Muscle layer of duodenum (tissue), 2 donors: Measurements from ENCODE around the gene ABTB2.

Source experiments
- H3K27ac ChIP-seq: one replicate; pipeline ENCODE4 v1.7.0; 2013; ENCODE audit warnings: mild to moderate bottlenecking, low read length
- H3K27me3 ChIP-seq: one replicate; pipeline ENCODE4 v1.7.0; 2013; ENCODE audit warnings: low read depth, mild to moderate bottlenecking, control low read depth, low read length
- H3K36me3 ChIP-seq, 2 donors: one replicate each; pipeline ENCODE4 v1.7.0; 2013; ENCODE audit warnings: low read length in 2 of 2, control low read depth in 1 of 2, mild to moderate bottlenecking in 1 of 2; ENCODE audit not compliant: insufficient read depth in 2 of 2, control insufficient read depth in 1 of 2
- H3K4me1 ChIP-seq, 2 donors: one replicate each; pipeline ENCODE4 v1.7.0; 2013; ENCODE audit warnings: low read length in 2 of 2, mild to moderate bottlenecking in 2 of 2, control low read depth in 1 of 2, moderate library complexity in 1 of 2; ENCODE audit not compliant: insufficient read depth in 2 of 2, control insufficient read depth in 1 of 2
- H3K4me3 ChIP-seq, 2 donors: one replicate each; pipeline ENCODE4 v1.7.0; 2013; ENCODE audit warnings: low read length in 2 of 2, low read depth in 1 of 2, mild to moderate bottlenecking in 1 of 2
- H3K9me3 ChIP-seq, 2 donors: one replicate each; pipeline ENCODE4 v1.7.0; 2013; ENCODE audit warnings: low read length in 2 of 2, control low read depth in 1 of 2, mild to moderate bottlenecking in 1 of 2; ENCODE audit not compliant: control insufficient read depth in 1 of 2
- donor health status: healthy.

ABTB2 gene

GRCh38 chr11:34328632-34328910 is 29.2 kb downstream of the ABTB2 start:
- Histone ChIP-seq H3K27me3 (no peaks in the 10 kb centered on the region), H3K9me3 (no peaks in the 10 kb centered on the region), H3K4me1 (peaks cover 4 to 45% of the 10 kb centered on the region in 2 donors), H3K27ac (no peak overlapping the region), H3K36me3 (no peaks in the 10 kb centered on the region), H3K4me3 (no peak overlapping the region)

DNA sequence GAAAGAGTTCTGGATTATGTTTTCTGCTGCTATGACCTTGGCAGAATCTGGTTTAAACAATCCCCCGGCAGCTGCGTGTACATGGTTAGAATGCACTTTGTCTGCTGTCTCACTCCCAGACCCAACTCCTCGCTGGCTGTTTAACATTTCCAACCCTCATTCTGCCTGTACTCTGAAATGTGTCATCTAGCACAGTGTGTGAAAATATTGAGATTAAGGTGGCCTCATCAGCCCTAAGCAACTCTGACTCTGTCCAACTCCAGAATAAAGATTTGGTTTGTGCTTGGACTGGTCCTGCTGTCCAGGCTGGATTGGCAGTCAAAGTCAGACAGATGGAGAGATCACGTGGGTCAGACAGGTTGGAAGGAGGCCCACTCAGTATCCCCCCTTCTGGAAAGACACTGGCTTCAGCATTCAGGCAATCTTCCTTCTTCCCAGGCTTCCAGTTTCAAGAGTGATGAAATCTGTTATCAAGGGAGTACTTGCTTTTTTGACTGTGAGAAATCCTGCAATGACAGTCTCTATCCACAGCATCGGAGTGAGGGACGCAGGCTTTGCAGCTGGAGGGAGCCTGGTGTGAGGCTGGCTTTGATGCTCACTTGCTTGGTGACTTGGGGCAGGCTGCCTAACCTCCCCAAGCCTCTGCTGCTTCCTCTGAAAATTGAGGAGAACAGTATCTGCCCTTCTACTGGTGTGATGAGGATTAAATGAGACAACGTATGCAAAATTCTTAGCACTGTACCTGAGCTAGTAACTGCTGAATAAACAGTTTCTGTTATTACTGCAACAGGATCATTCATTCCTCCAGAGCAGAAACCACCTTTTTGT is 29.8 kb downstream of the ABTB2 start:
- H3K4me3 ChIP-seq, result no peak overlapping the region
- no peaks in the 10 kb centered on the region for H3K36me3 ChIP-seq
- no peaks in the 10 kb centered on the region for H3K27me3 ChIP-seq
- peaks cover 4 to 45% of the 10 kb centered on the region in 2 donors for H3K4me1 ChIP-seq
- peak overlapping the region; percentile 53 for H3K27ac ChIP-seq
- H3K9me3 ChIP-seq, result no peaks in the 10 kb centered on the region

DNA sequence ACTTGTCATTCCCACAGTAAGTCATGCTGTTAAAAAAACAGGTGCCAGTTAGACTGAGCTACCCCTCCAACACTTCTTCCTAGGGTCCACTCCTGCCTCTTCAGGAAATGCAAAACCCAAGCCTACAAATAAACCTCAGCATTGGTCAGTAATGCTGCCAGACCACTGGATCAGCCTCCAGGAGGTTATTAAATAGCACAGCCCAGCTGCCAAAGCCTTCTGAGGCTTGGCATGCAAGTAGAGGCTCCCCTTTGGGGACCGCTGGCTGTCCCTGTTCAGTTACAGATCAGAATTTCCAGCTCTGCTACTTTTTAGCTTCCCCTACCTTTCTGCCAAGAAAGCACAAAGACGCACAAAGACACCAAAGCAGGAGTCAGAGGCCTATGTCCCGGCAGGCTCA is 33.3 kb downstream of the ABTB2 start:
- H3K27me3 ChIP-seq, result no peaks in the 10 kb centered on the region
- no peak overlapping the region for H3K27ac ChIP-seq
- no peak overlapping the region for H3K4me3 ChIP-seq
- peaks cover 4 to 34% of the 10 kb centered on the region in 2 donors for H3K4me1 ChIP-seq
- no peaks in the 10 kb centered on the region for H3K9me3 ChIP-seq
- no peaks in the 10 kb centered on the region for H3K36me3 ChIP-seq

DNA sequence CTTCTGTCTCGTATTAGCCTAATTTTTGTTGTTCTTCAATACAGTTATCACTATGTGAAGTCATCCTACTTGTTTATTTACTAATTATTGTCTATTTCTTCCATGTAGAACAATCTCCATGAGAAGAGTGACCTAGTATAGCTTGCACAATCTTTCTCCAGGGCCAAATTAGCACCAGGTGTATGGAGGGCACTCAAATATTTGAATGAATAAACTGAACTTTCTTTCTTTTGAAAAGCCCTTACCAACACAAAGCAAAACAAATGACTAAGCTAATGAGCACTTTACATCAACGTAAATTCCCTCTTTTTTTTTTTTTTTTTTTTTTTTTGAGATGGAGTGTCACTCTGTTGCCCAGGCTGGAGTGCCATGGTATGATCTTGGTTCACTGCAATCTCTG is 34.2 kb downstream of the ABTB2 start:
- Histone ChIP-seq H3K36me3 (no peaks in the 10 kb centered on the region), H3K27ac (no peak overlapping the region), H3K27me3 (no peaks in the 10 kb centered on the region), H3K9me3 (no peaks in the 10 kb centered on the region), H3K4me1 (peaks cover 9 to 25% of the 10 kb centered on the region in 2 donors), H3K4me3 (no peak overlapping the region)

DNA sequence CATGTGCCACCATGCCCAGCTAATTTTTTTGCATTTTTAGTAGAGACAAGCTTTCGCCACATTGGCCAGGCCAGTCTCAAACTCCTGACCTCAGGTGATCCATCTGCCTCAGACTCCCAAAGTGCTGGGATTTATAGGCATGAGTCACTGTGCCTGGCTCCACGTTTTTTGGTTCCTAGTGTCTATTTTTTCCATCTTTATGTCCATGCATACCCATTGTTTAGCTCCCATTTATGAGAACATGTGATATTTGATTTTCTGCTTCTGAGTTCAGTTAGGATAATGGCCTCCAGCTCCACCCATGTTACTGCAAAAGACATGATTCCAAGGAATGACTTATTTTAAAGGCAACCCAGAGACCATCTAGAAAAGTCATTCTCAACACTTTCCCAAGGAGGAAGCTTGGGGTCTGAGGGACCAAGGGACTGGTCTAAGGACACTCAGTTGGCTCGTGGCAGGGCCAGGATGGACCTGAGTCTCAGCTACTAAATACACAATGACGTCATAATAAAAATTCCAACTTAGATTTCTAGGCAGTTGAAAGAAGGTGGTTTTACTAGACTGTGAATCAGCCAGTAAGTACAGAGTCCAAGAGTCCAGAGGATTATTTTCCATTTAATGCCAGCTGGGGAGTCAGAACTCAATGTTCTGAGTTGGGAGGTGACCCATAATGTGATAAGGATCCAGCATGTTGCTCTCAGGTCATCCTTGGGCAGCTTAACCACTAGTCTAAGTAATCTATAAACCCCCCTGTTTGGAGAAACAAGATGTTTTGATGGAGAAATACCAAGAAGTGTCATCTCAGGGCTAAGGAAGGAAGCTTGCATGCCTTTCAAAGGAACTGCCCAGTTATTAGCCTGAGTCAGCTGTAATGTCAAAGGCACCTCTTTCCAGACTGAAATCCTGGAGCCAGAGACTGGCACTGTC is 39.4 kb downstream of the ABTB2 start:
- Histone ChIP-seq H3K4me3 (no peak overlapping the region), H3K36me3 (no peaks in the 10 kb centered on the region), H3K4me1 (peaks cover 7 to 17% of the 10 kb centered on the region in 2 donors), H3K27me3 (no peaks in the 10 kb centered on the region), H3K27ac (no peak overlapping the region), H3K9me3 (no peaks in the 10 kb centered on the region)

DNA sequence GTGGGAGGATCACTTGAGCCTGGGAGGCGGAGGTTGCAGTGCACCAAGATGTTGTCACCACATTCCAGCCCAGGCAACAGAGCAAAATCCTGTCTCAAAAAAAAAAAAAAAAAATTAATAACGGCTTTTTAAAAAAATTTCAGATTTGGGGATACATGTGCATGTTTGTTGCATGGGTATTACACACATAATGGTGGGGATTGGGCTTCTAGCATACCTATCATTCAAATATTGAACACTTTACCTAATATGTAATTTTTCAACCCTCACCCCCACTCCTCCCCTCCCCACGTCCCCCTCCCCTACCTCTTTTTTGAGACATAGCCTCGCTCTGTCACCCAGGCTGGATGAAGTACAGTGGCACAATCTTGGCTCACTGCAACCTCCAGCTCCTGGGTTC is 40.1 kb downstream of the ABTB2 start:
- H3K27ac ChIP-seq, result no peak overlapping the region
- H3K9me3 ChIP-seq, result no peaks in the 10 kb centered on the region
- H3K36me3 ChIP-seq, result no peaks in the 10 kb centered on the region
- peaks cover 7 to 17% of the 10 kb centered on the region in 2 donors for H3K4me1 ChIP-seq
- no peaks in the 10 kb centered on the region for H3K27me3 ChIP-seq
- no peak overlapping the region for H3K4me3 ChIP-seq

- Histone ChIP-seq H3K27me3 (no peaks in the 10 kb centered on the region), H3K4me1 (peaks cover 7 to 17% of the 10 kb centered on the region in 2 donors)
These were observed 40.8 kb downstream of the ABTB2 start for GRCh38 chr11:34317036-34317360.

DNA sequence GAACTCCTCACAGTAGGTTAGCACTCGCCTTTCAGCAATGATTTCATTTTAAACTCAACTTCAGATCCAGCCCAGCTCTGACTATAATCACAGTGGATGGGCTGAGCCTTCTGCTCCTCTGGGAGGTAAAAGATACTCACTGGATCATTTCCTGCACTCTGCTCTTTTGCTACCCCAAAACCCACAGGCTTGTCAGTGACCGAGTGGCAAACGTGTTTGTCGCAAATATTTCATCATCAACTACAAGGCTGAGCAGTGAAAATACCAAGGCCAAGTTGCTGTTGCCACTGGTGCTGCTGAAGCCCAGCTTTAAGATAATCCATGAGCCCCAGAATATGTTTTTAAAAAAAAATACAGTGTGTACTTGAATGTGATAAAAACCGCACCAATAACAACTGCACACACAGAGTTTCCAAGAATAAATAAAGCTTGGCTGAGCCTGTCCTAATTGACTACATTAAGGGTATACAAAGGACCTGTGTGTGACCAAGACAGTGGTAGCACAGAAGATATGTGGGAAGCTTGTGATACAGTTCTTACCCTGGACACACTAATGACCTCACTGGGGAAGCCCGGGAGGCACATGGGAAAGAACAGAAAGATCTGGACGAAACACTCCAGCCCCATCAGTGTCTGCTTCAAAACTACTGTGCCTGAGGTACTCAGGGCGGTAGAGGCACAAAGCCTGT is 41.3 kb downstream of the ABTB2 start:
- no peaks in the 10 kb centered on the region for H3K36me3 ChIP-seq
- H3K9me3 ChIP-seq, result no peaks in the 10 kb centered on the region
- no peak overlapping the region for H3K4me3 ChIP-seq
- H3K4me1 ChIP-seq, result peaks cover 7 to 17% of the 10 kb centered on the region in 2 donors
- no peaks in the 10 kb centered on the region for H3K27me3 ChIP-seq
- H3K27ac ChIP-seq, result no peak overlapping the region

More at GRCh38 chr11:34317036-34317360, 40.8 kb downstream of the ABTB2 start:
- no peaks in the 10 kb centered on the region for H3K36me3 ChIP-seq
- no peaks in the 10 kb centered on the region for H3K9me3 ChIP-seq
- no peak overlapping the region for H3K27ac ChIP-seq
- H3K4me3 ChIP-seq, result no peak overlapping the region

DNA sequence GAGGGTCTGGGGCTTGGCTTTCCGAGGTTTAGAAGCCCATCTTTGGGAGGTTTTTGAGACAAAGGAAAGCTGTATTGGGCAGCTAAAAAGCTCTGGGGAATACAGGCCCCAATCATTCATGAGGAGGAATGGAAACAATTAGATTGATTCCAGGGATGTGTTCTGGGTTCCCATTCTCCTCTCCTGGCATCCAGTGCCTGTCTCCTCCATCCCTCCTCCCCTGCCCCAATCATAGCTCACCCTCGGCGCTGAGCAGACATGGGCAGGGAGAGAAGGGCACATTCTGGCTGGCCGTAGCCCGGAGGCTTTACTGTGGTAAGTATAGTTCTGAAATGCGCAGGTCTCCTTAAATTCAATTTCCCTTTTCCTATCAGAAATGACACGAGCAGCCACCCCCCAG is 42.4 kb downstream of the ABTB2 start:
- Histone ChIP-seq H3K36me3 (no peaks in the 10 kb centered on the region), H3K4me1 (peaks cover 7 to 28% of the 10 kb centered on the region in 2 donors), H3K4me3 (no peak overlapping the region), H3K27me3 (no peaks in the 10 kb centered on the region), H3K27ac (no peak overlapping the region), H3K9me3 (no peaks in the 10 kb centered on the region)

- Histone ChIP-seq H3K36me3 (no peaks in the 10 kb centered on the region), H3K4me3 (no peak overlapping the region), H3K27ac (no peak overlapping the region), H3K27me3 (no peaks in the 10 kb centered on the region), H3K4me1 (peaks cover 7 to 24% of the 10 kb centered on the region in 2 donors), H3K9me3 (no peaks in the 10 kb centered on the region)
These were observed 42.9 kb downstream of the ABTB2 start for GRCh38 chr11:34314936-34315335.

DNA sequence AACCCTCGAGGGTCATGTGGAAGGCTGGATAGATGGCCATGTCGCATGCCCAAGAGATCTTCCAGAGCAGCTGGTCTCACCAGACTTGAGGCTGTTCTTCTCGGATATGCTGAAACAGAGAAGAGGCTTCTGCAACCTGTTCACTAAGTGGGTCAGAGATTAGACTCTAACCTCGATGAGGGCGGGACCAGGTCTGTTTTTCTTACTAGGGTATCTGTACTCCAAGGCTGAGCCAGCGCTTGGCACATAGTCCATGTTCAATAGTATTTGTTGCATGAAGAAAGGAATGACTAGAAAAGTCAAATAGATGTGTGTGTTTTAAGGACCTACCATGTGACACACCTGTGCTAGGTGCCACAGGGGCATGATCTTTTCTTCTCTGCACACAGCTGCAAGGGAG is 43.6 kb downstream of the ABTB2 start:
- no peaks in the 10 kb centered on the region for H3K27me3 ChIP-seq
- no peaks in the 10 kb centered on the region for H3K9me3 ChIP-seq
- peaks cover 7 to 21% of the 10 kb centered on the region in 2 donors for H3K4me1 ChIP-seq
- H3K27ac ChIP-seq, result no peak overlapping the region
- H3K4me3 ChIP-seq, result no peak overlapping the region
- no peaks in the 10 kb centered on the region for H3K36me3 ChIP-seq
